MM.1S (cell line): ENCODE results near the gene CCDC192.
"Not testable (repeated sequence)": the region's sequence is repeated elsewhere in the genome, so short reads cannot be mapped to it uniquely, and the experiment has no call there.

Experiments used
- DNase-seq: peaks from one replicate; pipeline ENCODE4 v3.0.0-alpha.2; 2015
- H2AFZ ChIP-seq: fragments of 300-600 bp; sonication (generic); 2 replicates; pipeline ENCODE4 v1.6.0; 2016; ENCODE audit warnings: antibody characterized with exemption, low read length
- H3F3A ChIP-seq: fragments of 300-600 bp; sonication (generic); 2 replicates; pipeline ENCODE4 v1.6.1; 2016; ENCODE audit warnings: mild to moderate bottlenecking, antibody characterized with exemption, low read length, moderate library complexity, mixed read lengths; ENCODE audit not compliant: insufficient read depth
- H3K27ac ChIP-seq: fragments of 300-600 bp; sonication (generic); 2 replicates; pipeline ENCODE4 v1.5.1; 2016; ENCODE audit warnings: mild to moderate bottlenecking, low read length
- H3K27me3 ChIP-seq: fragments of 300-600 bp; sonication (generic); replicated peaks from 2 replicates; pipeline ENCODE4 v1.6.0; 2016; ENCODE audit warnings: low read length; ENCODE audit not compliant: insufficient read depth
- H3K36me3 ChIP-seq: fragments of 300-600 bp; sonication (generic); replicated peaks from 2 replicates; pipeline ENCODE4 v1.6.1; 2016; ENCODE audit warnings: mild to moderate bottlenecking, low read length, mixed read lengths; ENCODE audit not compliant: insufficient read depth
- H3K4me1 ChIP-seq: fragments of 300-600 bp; sonication (generic); 2 replicates; pipeline ENCODE4 v1.6.1; 2016; ENCODE audit warnings: low read length, mixed read lengths
- H3K4me2 ChIP-seq: fragments of 300-600 bp; sonication (generic); 2 replicates; pipeline ENCODE4 v1.6.0; 2016; ENCODE audit warnings: low read depth, low read length
- H3K4me3 ChIP-seq: fragments of 300-600 bp; sonication (generic); 2 replicates; pipeline ENCODE4 v1.5.1; 2016; ENCODE audit warnings: low read length, mixed read lengths
- H3K79me2 ChIP-seq: fragments of 300-600 bp; sonication (generic); 2 replicates; pipeline ENCODE4 v1.6.1; 2016; ENCODE audit warnings: mixed run types, low read length, mixed read lengths
- H3K9ac ChIP-seq: fragments of 300-600 bp; sonication (generic); 2 replicates; pipeline ENCODE4 v1.6.1; 2016; ENCODE audit warnings: low read length, mixed read lengths
- H3K9me2 ChIP-seq: fragments of 300-600 bp; sonication (generic); replicated peaks from 2 replicates; pipeline ENCODE4 v1.6.1; 2016; ENCODE audit warnings: mild to moderate bottlenecking, low read length, mixed read lengths; ENCODE audit not compliant: insufficient read depth
- H3K9me3 ChIP-seq: fragments of 300-600 bp; sonication (generic); replicated peaks from 2 replicates; pipeline ENCODE4 v1.6.1; 2016; ENCODE audit warnings: mild to moderate bottlenecking, low read length, mixed read lengths; ENCODE audit not compliant: insufficient read depth
- H4K20me1 ChIP-seq: fragments of 300-600 bp; sonication (generic); 2 replicates; pipeline ENCODE4 v1.6.1; 2016; ENCODE audit warnings: mild to moderate bottlenecking, low read length, moderate library complexity, mixed read lengths; ENCODE audit not compliant: insufficient read depth
- EZH2 ChIP-seq: fragments of 300-600 bp; sonication (generic); optimal IDR thresholded peaks from 2 replicates; pipeline ENCODE3; 2017; ENCODE audit warnings: low read depth, mild to moderate bottlenecking, antibody characterized with exemption, low read length, mixed read lengths
- EZH2phosphoT487 ChIP-seq: fragments of 300-600 bp; sonication (generic); IDR thresholded peaks from 2 replicates; pipeline ENCODE4 v1.6.1; 2018; ENCODE audit warnings: antibody characterized with exemption, low read length
- TF ChIP-seq, protein P1 (sequence below): fragments of 300-600 bp; sonication (generic); IDR thresholded peaks from 2 replicates; pipeline ENCODE4 v1.5.1; 2016; ENCODE audit warnings: antibody characterized with exemption, low read length, mixed read lengths

The CCDC192 gene

DNA sequence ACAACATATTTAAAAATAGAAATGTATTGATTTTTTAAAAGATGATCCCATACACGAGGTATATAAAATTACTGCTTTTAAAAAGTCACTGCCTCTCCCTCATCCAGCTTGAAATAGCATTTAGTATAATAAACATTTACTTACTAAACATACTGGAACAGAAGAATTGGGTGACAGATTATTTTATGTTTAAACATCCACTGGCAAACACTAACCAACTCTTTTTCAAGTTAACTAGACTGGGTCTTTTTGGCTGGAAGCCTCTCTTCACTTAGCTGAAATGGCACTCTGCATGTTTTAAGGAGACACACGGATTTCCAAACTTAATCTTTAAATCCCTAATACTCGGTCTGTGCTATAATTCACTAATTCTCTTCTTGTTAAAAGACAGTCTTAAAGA lies 35.3 kb upstream of the CCDC192 start:
- no peak for DNase-seq
- H3K9me2 ChIP-seq, result no peaks in the 10 kb centered on the region
- no peaks in the 10 kb centered on the region for H3K79me2 ChIP-seq
- H3K27me3 ChIP-seq, result no peaks in the 10 kb centered on the region
- H3K36me3 ChIP-seq, result no peaks in the 10 kb centered on the region
- H3K4me2 ChIP-seq, result no peak overlapping the region
- H3K9ac ChIP-seq, result no peak overlapping the region
- H3K9me3 ChIP-seq, result no peaks in the 10 kb centered on the region
- H2AFZ ChIP-seq, result no peak overlapping the region
- no peak overlapping the region for H3K27ac ChIP-seq
- TF ChIP-seq, protein P1, sequence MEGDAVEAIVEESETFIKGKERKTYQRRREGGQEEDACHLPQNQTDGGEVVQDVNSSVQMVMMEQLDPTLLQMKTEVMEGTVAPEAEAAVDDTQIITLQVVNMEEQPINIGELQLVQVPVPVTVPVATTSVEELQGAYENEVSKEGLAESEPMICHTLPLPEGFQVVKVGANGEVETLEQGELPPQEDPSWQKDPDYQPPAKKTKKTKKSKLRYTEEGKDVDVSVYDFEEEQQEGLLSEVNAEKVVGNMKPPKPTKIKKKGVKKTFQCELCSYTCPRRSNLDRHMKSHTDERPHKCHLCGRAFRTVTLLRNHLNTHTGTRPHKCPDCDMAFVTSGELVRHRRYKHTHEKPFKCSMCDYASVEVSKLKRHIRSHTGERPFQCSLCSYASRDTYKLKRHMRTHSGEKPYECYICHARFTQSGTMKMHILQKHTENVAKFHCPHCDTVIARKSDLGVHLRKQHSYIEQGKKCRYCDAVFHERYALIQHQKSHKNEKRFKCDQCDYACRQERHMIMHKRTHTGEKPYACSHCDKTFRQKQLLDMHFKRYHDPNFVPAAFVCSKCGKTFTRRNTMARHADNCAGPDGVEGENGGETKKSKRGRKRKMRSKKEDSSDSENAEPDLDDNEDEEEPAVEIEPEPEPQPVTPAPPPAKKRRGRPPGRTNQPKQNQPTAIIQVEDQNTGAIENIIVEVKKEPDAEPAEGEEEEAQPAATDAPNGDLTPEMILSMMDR, result no peak
- no peak for TF ChIP-seq EZH2
- H3F3A ChIP-seq, result no peaks in the 10 kb centered on the region
- no peaks in the 10 kb centered on the region for H4K20me1 ChIP-seq
- H3K4me1 ChIP-seq, result no peaks in the 10 kb centered on the region
- no peak overlapping the region for H3K4me3 ChIP-seq

GRCh38 chr5:127671218-127671617 lies 32.0 kb upstream of the CCDC192 start:
- no peak overlapping the region for H2AFZ ChIP-seq
- no peaks in the 10 kb centered on the region for H3F3A ChIP-seq
- H3K4me2 ChIP-seq, result no peak overlapping the region
- no peaks in the 10 kb centered on the region for H3K4me1 ChIP-seq
- H3K9me3 ChIP-seq, result no peaks in the 10 kb centered on the region
- no peak for TF ChIP-seq EZH2phosphoT487
- TF ChIP-seq, protein P1, result no peak
- no peak for TF ChIP-seq EZH2
- H3K27me3 ChIP-seq, result no peaks in the 10 kb centered on the region
- H4K20me1 ChIP-seq, result no peaks in the 10 kb centered on the region
- H3K4me3 ChIP-seq, result no peak overlapping the region
- no peak overlapping the region for H3K9ac ChIP-seq
- H3K36me3 ChIP-seq, result no peaks in the 10 kb centered on the region
- no peaks in the 10 kb centered on the region for H3K9me2 ChIP-seq
- DNase-seq, result no peak
- H3K79me2 ChIP-seq, result no peaks in the 10 kb centered on the region
- H3K27ac ChIP-seq, result no peak overlapping the region

- Histone ChIP-seq H3K4me2 (no peak overlapping the region), H3K79me2 (no peaks in the 10 kb centered on the region), H3K4me3 (no peak overlapping the region), H3K9ac (no peak overlapping the region), H3K9me3 (no peaks in the 10 kb centered on the region), H3K27ac (no peak overlapping the region), H3F3A (no peaks in the 10 kb centered on the region), H3K9me2 (no peaks in the 10 kb centered on the region), H3K4me1 (no peaks in the 10 kb centered on the region), H4K20me1 (no peaks in the 10 kb centered on the region), H3K27me3 (no peaks in the 10 kb centered on the region), H3K36me3 (no peaks in the 10 kb centered on the region), H2AFZ (no peak overlapping the region)
- no peak for DNase-seq
- TF ChIP-seq EZH2phosphoT487 (no peak), EZH2 (no peak)
- TF ChIP-seq, protein P1, result no peak
Observed at GRCh38 chr5:127673117-127673800, 29.9 kb upstream of the CCDC192 start.

DNA sequence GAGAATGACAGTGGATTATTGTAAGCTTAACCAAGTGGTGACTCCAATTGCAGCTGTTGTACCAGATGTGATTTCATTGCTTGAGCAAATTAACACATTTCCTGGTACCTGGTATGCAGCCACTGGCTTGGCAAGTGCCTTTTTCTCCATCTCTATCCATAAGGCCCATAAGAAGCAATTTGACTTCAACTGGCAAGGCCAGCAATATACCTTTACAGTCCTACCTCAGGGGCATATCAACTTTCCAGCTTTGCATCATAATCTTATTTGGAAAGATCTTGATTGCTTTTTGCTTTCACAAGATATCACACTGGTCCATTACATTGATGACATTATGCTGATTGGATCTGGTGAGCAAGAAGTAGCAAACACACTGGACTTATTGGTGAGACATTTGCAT lies 26.2 kb upstream of the CCDC192 start:
- not testable (repeated sequence) for H3K4me2 ChIP-seq, H3K9me3 ChIP-seq, H3K27me3 ChIP-seq, H3K9me2 ChIP-seq, H3F3A ChIP-seq, H4K20me1 ChIP-seq, H3K9ac ChIP-seq, H2AFZ ChIP-seq, DNase-seq, H3K4me3 ChIP-seq, H3K27ac ChIP-seq, H3K4me1 ChIP-seq, H3K79me2 ChIP-seq, H3K36me3 ChIP-seq

DNA sequence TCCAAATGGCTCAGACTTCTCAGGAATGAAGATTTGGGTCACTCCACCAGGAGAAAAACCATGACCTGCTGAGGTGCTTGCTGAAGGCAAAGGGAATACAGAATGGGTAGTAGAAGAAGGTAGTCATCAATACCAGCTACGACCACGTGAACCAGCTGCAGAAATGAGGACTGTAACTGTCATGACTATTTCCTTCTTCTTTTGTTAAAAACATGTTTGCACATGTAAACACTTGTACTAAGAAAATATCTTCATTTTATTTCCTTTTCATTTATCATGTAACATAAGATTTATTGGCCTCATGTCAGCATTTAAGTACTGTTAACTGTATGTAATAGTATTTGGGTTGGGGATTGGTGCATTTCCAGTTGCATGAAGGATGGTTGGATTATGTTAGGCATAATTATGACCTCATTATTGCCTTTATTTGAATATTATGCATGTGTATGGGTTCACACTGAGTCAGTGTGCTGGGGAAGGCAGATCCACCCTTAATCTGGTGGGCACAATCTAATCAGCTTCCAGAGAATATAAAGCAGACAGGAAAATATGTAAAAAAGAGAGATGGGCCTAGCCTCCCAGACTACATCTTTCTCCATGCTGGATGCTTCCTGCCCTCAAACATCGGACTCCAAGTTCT lies 23.4 kb upstream of the CCDC192 start:
- not testable (repeated sequence) for H3K36me3 ChIP-seq, H3K27ac ChIP-seq, H2AFZ ChIP-seq, H3K79me2 ChIP-seq, H3K4me3 ChIP-seq, H3K4me1 ChIP-seq, H3K9me2 ChIP-seq, H3K9ac ChIP-seq, H3K9me3 ChIP-seq, H3K4me2 ChIP-seq, DNase-seq, H3K27me3 ChIP-seq, H4K20me1 ChIP-seq, H3F3A ChIP-seq
